ENCODE results near the gene CBR3. TPM values are rescaled to one million over a fixed set of nuclear protein-coding genes. Genes with fewer than 3 reads are reported as not detected.

The CBR3 gene
- total RNA-seq, 1 donor from 2014 or later = 12.8 TPM

DNA sequence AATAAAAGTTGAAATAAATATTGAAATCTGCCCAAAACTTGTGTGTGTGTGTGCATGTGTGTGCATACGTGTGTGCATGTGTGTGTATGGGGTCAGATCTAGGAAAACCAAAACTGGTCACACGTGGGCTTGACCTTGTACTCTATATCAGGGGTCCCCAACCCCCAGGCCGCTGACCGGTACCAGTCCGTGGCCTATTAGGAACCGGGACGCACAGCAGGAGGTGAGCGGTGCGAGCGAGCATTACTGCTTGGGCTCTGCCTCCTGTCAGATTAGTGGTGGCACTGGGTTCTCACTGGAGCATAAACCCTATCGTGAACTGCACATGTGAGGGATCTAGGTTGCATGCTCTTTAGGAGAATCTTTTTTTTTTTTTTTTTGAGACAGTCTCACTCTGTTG lies 30.5 kb downstream of the CBR3 start:
- TF ChIP-seq, protein P1, sequence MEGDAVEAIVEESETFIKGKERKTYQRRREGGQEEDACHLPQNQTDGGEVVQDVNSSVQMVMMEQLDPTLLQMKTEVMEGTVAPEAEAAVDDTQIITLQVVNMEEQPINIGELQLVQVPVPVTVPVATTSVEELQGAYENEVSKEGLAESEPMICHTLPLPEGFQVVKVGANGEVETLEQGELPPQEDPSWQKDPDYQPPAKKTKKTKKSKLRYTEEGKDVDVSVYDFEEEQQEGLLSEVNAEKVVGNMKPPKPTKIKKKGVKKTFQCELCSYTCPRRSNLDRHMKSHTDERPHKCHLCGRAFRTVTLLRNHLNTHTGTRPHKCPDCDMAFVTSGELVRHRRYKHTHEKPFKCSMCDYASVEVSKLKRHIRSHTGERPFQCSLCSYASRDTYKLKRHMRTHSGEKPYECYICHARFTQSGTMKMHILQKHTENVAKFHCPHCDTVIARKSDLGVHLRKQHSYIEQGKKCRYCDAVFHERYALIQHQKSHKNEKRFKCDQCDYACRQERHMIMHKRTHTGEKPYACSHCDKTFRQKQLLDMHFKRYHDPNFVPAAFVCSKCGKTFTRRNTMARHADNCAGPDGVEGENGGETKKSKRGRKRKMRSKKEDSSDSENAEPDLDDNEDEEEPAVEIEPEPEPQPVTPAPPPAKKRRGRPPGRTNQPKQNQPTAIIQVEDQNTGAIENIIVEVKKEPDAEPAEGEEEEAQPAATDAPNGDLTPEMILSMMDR (conservative IDR thresholded peaks at IDR 0.05; ENCODE audit: low read depth, low read length) = no peak
- no peak for DNase-seq (ENCODE audit: low read depth)
- H3K4me3 ChIP-seq (ENCODE audit: low read depth, low read length) = no peak overlapping the region

DNA sequence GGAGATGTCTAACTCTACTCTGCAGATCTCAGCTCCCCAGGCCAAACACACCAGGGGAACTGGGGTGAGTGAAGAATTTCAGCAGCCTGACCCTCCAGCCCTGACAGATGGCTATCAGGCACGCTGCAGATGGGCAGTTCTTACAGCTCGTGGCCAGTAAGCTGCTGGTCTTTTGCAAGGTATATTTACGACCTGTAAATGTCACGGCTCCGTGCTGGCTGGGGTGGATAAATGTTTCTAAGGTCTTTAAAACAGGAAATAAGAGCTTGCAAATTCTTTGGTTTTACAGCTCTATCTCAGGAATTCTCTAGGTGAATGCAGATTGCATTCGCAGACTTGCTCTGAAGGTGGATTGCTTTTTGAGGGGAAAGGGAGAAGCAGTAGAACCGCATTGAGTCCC lies 31.8 kb downstream of the CBR3 start:
- no peak overlapping the region for H3K4me3 ChIP-seq (ENCODE audit: low read depth, low read length)
- no peak for DNase-seq (ENCODE audit: low read depth)
- TF ChIP-seq, protein P1 (conservative IDR thresholded peaks at IDR 0.05; ENCODE audit: low read depth, low read length) = no peak

DNA sequence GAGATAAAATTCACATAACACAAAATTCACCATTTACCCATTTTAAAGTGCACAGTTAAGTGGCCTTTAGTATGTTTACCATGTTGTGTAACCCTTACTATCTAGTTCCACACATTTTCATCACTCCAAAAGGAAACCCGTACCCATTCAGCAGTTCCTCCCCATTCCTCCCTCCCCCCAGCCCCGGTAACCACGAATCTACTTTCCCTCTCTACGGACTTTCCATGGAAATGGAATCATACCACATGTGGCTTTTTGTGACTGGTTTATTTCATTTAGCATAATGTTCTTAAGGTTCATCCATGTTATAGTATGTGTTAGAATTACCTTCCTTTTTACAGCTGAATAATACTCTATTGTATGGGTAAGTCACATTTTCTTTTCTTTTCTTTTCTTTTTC lies 32.7 kb downstream of the CBR3 start:
- TF ChIP-seq, protein P1 (conservative IDR thresholded peaks at IDR 0.05; ENCODE audit: low read depth, low read length) = no peak
- no peak overlapping the region for H3K4me3 ChIP-seq (ENCODE audit: low read depth, low read length)
- DNase-seq (ENCODE audit: low read depth) = no peak

DNA sequence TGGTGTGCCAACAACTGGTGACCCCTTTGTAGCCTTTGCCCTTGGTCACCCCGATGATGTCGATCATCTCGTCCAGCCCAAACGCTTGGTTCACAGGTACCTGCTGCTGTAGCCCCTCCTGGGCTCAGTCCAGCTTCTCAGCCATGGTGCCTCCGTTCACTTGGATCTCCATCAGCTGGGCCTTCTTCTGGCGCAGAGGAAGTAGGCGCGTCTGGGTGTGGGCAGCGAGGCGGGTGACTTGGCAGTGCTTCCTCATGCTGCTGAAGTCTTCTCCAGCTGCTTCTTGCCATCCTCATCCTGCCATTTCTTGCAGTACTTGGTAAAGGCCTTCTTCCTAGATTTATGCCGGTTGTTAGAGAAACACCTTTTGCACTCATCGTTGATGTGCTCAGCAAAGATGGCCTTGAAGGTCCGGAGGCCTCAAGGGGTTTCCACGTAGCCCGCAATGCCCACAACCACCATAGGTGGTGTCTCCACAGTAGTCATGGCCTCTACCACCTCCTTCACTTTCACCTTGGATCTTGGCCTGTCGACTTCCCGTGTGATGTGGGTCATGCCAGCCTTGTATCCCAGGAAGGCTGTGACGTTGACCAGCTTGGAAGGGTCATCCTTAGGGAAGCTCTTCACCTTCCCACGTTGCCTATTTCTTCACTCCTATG lies 34.7 kb downstream of the CBR3 start:
- DNase-seq (ENCODE audit: low read depth) = no peak
- TF ChIP-seq, protein P1 (conservative IDR thresholded peaks at IDR 0.05; ENCODE audit: low read depth, low read length) = peak; percentile 19
- H3K4me3 ChIP-seq (ENCODE audit: low read depth, low read length) = no peak overlapping the region

DNA sequence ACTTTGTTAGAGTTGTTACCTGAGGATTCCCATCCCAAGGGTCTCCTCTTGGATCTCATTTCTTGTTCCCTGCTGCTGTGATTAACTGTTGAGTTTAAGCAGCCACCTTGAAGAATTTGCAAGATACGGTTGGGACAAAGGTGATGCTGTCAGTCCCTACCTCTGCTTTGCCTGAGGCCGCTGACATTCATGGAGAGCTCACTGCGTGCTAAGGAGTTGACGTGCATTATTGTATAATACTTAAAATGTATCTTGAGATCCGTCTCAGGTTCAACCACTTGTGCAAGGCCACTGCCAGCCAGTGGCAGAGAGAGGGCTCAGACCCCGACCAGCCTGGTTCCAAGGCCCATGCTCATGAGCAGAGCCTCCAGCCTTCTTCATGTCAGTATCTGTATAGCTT lies 35.9 kb downstream of the CBR3 start:
- DNase-seq (ENCODE audit: low read depth) = no peak
- H3K4me3 ChIP-seq (ENCODE audit: low read depth, low read length) = no peak overlapping the region
- TF ChIP-seq, protein P1 (conservative IDR thresholded peaks at IDR 0.05; ENCODE audit: low read depth, low read length) = no peak

DNA sequence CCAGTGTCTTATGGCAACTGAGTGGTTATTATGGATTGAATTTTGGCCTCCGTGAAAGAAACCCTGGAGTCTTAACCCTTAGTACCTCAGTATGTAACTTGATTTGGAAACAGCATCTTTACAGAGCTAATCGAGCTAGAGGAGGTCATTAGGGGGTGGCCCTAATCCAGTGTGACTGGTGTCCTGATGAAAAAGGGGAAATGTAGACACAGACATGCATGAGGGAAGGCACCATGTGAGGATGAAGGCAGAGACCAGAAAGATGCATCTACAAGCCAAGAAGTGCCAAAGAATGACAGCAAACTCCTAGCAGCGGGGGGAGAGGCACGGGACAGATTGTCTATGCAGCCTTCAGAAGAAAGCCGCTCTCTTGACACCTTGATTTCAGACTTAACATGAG lies 36.5 kb downstream of the CBR3 start:
- no peak overlapping the region for H3K4me3 ChIP-seq (ENCODE audit: low read depth, low read length)
- no peak for DNase-seq (ENCODE audit: low read depth)
- TF ChIP-seq, protein P1 (conservative IDR thresholded peaks at IDR 0.05; ENCODE audit: low read depth, low read length) = no peak

DNA sequence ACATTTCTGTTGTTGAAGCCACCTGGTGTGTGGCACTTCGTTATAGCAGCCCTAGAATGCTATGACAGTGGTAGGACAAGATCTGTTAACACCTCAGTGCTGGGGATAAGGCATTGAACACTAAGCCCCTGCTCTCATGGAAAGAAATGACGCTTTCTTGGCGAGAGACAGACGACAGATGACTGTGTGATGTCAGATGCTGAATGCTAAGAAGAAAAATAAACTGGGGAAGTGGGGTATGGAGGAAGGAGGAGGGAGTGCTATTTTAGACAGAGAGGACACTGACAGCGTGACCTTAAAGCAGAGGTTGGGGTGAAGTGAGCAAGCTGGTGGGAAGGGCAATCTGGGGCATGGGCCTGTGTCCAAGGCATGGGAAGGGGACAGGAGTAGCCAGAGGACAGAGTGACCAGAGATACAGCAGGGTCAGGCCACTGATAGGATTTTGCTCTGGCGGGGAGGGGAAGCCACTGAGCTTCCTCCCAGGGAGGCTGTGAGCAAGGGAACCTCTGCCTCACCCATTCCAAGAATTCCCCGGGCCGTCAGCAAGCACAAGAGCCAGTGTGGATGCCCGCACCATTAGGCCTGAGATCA lies 37.0 kb downstream of the CBR3 start:
- no peak for DNase-seq (ENCODE audit: low read depth)
- TF ChIP-seq, protein P1 (conservative IDR thresholded peaks at IDR 0.05; ENCODE audit: low read depth, low read length) = no peak
- no peak overlapping the region for H3K4me3 ChIP-seq (ENCODE audit: low read depth, low read length)

Data from epithelial cell of proximal tubule (primary cell).